HG02763 (cell line): Measurements from ENCODE around the gene CREB5.

ENCODE experiments used
- ATAC-seq: cut with Tn5 transposase; IDR thresholded peaks from one replicate; pipeline ENCODE4 v1.9.1; 2021; ENCODE audit warnings: mild to moderate bottlenecking, moderate library complexity; ENCODE audit not compliant: unreplicated experiment

Gene CREB5

DNA sequence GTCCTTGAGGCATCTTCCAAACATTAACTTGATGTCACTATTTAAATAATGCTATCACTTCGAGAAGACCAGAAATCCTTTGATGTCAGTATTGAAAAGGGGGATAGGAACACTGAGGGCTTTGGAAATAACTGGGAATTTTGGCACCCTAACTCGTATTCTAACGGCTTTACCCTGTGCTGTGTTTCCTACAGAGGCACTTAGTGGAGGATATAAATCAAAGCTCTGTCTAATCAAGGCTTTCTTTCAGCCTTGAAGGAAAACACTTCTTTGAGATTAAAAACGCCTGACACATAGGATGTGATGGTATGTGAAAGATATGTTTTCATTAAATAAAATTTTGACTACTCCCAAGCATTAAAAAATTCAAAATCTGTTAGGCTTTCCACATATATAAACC, 62.3 kb downstream of the CREB5 start:
- ATAC-seq, result no peak

DNA sequence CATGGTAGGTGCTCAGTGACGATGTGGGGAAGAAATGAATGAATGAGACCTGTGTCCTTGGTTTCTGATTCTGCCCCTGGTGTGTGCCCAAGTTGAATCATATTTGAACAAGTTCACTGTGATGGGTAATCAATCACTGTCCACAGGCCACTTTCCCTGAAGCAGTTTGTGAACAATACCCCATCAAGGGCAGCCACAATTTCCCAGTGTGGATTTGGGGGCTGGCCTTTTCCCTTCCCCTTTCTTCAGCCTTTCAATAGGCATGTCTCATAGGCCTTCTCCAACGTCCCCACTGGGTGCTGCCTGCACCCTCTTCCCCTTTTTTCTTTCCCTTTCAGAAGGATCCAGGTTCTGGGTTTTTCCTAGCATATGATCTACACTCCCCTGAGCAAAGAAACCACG, 64.7 kb downstream of the CREB5 start:
- ATAC-seq, result no peak

DNA sequence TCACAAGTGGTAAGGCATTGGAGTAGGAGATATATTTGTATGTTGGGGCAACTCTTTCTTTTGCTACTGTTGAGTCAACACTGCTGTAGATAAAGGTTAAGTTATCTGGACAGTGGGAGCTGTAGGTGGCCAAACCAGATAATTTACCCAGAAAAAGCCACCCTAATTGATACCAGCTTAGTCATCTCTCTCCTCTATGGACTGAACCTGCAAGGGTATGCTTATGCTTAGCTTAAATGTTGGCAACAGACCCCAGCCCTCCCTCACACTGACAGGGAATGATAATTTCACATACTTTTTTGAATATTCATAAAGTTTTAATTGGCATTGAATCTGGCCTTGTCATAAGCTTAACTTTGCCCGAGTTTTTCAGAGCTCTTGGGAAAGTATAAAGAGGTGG, 66.3 kb downstream of the CREB5 start:
- no peak for ATAC-seq

DNA sequence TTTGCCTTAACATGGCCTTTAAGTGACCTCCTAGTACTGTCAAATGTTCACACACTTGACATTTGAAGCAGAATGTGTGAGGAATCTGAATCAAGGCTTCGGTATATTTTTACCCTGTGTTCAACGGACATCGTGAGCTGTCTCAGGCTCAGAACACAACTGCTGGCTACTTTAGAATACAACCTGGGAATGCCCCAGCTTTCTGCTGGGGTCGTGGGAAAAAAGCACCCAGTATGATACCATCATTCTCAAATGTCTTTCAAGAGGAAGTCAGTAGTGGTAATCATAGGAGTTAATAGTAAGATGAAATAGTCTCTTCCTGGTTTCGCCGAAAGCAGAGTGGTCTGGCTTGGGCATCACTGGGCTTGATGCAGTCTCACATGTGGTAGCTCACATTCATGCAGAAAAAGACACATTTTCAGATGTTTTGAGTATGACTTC, 67.2 kb downstream of the CREB5 start:
- ATAC-seq, result peak; percentile 68

DNA sequence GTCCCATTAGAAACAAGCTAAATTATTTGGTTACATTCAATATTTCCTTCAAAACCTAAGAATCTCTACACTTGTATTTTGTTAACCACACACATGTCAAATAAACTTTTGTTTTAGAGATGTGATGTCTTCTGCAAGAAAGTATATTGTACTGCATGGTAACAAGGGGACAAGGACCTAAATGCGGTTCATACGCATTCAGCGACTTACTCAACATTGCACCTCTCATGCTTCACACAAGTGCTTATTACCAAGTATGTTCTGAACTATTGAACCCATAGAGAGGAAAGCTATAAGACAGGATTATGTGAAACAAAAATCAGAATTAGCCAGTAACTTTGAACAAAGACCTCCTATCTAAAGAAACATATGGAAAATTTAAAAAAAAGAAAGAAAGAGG, 68.3 kb downstream of the CREB5 start:
- no peak for ATAC-seq

DNA sequence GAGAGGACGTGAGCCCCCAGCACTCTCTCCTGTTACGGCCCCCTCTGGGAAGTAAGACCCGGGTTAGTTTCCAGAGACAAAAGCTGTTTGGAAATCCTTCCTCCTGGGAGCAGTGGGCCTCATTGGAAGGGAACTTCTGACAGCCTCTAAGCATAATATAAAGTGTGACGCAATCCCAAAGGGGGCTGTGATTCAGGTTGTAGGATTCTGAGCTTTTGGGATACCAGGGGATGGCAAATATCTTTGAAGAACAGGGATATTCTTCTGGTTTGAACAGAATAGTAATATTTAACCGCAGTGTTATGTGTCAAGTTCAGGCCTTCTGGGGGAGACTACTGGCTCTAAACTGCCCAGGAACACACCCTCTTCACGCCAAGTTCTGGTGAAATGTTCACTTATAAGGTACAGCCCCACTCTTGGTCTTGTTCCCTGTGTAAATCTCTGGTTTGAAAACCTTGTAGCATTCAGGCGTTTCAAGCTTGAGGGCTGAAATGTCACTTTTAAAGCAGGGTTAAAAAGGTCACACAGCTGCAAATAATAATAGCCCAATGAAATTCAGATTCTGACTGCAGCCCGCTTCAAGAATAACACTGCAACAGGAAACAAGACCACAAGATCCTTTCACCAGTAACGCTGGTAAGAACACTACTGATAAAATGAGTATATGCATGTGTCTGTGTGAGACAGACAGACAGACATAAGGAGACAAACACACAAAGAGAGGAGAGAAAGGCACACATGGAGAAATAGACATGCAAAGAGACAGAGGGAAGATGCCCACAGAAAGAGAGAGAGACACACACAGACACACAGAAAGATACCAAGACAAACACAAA, 69.0 kb downstream of the CREB5 start:
- ATAC-seq, result peak; percentile 48

DNA sequence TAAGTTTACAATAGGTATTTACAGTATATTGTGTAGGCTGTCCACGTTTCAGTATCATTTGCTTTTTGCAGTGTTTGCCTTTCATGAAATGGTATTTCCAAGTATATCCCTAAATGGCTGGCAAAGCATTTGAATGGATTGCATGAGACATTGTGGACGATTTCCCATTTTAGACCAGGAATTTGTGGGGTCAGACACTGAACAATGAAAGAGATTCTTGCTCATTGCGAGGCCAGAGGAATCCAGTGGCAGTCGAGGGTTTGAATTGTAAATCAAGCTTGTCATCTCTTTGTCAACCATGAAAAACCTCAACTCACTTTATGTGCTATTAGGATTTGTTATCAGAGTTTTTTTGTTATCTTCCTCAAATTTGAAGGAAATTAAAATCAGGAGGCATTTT, 70.8 kb downstream of the CREB5 start:
- no peak for ATAC-seq

DNA sequence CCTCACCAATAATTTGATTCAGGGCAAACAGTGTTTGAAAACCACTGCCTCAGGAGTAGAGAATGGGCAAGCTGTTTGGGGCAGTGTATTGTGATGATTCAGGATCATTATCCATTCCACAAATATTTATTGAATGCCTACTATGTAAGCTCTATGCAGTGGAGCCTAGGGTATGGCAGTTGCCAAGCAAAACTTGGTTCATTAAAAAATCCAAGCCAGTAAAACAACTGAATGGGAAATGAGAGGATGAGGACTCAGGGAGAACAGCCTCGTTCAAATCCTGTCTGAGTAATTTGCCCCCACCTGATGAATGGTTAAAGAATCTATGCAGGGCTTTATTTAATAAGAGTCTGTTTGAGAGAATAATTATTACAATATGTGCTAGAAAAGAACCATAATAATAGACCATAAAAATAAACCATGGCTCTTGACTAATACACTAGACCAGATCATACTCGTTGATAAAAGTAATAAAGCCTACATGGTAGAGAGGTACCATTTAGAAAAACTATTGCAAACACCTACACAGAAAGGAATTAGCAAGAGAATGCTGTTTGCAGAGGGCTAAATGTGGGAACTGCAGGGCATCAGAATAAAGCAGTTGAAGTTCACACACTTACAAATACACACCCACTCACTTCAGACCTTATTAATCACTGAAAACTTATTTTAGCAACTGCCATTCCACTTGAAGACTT, 71.7 kb downstream of the CREB5 start:
- ATAC-seq, result no peak

DNA sequence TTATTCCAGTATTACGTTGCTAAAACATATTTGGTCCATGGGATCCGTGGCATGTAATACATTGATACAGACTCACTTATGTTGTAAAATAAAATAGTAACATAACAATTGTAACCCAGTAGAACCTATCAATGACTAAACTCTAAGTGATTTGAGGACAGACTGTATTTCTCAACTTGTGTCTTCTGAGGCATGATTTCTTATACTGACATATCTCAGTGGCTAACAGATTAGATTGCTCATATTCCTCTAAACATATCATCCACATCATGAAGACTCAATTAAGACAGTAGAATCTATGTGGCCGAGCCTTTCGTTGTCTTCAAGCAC, 72.3 kb downstream of the CREB5 start:
- no peak for ATAC-seq

DNA sequence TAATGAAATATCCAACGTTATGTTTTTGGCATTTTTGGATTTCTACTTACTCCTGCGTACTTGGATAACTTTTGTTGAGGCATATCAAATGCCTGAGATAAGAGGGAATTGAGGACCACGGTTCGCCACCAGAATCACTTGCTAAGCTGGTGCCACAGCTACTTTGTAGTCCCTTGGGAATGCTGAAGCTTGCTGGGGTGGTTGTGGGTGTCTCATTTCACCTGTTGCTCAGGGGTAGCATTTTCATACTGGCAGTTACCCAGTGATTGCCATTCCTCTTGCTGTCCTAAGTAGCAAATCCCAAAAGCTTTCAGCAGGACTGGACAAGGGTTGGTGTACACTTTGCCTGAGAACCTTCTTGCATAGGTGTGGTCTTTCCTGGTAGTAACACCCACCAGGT, 75.2 kb downstream of the CREB5 start:
- no peak for ATAC-seq

DNA sequence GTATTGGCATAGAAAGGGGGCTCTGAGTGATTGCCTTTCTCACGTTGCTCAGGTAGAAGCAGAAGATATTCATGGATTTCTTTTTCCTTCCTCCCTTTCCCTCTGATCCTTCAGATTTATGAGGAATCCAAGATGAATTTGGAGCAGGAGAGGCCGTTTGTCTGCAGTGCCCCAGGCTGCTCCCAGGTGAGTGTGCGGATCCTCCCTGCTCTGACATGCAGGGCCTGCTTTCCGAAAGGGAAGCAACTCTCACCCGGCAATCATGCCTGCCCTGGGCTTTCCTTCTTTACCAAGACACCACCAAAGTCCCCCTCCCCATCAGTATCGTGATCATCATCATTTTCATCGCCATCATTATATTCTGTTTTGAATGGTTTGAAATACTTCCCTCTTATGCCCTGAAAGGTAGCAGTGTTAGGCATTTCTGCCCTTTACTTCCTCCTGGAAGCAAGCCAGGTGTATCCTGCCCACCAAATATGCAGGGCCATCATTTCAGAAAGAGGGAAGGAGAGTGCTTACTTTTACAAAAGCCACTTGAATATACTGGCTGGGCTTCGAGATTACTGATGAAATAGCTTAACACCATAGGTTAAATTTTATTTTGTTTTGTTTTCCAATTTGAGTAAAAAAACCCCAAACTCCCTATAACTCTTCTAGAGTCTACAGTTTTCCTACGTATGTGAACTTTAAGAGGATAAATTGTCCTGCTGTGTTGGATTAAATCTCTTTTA, 75.9 kb downstream of the CREB5 start:
- ATAC-seq, result no peak

DNA sequence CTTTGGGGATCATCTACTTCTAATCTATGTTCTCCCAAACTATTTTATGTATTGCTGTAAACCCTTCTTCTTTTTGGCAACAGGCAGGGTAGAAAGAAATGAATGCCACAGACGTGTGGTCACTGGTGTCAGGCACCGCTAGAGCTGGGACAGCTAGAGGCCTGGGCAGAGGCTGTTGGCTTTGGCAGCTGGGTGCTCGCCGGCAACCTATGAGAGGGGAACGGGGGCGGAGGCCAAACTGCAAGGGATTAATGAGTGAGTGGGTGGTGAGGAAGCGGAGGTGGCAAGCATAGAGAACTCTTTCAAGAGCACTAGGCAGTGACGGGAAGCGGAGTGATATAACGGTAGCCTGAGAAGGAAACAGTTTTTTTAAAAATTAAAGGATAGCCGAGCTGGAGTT, 78.5 kb downstream of the CREB5 start:
- no peak for ATAC-seq

DNA sequence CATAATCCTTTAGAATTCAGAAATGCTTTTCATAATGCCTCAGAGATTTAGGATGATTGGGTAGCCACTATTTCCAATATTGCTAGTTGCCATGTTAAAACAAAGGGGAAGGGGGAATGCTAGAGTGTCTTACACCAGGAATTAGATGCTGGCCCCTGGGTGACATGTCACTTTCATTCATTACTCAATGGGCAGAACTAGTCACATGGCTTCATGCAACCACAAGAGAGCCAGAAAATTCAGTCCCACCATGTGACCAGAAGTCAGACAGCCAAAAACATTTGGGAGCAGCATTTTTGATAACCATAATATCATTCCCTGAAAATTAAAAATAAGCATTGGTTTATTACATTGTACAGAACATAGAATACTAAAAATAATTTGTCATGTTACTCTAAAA, 81.2 kb downstream of the CREB5 start:
- no peak for ATAC-seq

DNA sequence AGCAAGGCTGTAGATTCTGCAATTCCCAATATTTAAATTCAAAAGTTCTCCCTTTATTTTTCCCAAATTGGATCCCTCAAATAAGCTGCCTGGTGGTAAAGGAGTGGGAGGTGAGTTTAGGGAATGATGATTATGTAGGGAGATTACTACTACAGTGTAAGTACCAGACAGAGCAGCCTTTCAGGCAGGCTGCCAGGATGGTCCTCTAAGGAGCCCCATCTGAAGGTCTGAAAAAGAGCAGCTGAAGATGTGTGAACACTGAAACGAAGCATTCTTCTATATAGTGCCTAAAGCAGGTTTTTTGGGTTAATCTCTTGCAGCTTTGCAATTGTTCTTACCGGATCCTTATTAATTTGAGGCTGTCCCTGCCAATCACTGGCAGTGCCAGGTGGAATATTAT, 84.7 kb downstream of the CREB5 start:
- ATAC-seq, result no peak

DNA sequence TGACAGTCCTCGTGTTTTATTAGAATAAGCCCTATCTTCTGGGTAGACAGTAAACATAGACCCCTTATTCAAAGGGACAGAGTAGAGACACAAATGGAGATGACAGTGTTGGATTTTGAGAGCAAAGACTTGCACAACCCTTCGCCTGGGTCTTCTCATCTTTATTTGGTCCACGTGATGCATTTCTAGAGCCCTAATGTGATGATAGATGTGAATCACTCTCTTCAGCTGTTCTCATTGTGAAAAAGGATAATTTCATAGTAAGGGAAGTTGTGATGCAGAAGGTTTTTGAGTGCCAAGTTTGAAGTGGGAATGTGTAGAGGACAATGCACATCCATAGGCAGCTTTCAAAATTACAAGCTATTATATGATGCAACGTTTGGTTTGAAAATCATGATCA, 86.3 kb downstream of the CREB5 start:
- no peak for ATAC-seq

DNA sequence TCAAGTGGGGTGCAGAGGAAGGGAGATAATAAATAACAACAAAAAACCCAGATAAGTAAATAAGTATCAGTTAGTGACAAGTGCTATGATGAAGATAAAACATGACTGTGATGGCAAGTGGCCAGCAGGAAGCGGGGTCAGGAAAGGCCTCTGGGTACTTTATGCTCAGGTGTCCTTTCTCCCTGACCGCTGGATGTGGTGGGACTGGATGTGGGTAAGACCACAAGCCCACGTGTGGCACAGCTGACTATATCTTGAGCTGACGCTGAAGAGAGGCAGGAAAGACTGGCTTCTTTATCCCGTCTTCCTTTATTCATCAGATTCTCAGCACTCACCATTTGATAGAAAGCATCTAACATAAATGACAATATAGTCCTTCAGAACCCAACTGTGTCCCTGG, 87.8 kb downstream of the CREB5 start:
- no peak for ATAC-seq

DNA sequence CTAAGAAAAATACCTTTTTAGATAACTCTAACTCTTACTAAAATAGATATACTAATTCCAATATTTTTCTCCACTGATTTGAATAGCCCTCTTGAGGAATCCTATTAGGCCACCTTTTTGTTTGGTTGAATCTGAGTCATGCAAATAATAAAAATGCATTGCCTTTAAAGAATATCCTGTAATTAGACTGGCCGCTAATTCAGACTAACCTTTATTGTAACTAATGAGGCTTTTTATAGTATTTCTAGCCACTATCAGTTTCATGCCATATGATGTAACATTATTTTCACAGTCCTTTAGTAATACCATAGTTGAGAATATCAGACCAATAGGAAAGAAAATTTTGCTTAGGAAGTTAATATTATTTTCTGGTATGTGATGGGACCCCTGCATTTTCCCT, 90.1 kb downstream of the CREB5 start:
- ATAC-seq, result no peak

DNA sequence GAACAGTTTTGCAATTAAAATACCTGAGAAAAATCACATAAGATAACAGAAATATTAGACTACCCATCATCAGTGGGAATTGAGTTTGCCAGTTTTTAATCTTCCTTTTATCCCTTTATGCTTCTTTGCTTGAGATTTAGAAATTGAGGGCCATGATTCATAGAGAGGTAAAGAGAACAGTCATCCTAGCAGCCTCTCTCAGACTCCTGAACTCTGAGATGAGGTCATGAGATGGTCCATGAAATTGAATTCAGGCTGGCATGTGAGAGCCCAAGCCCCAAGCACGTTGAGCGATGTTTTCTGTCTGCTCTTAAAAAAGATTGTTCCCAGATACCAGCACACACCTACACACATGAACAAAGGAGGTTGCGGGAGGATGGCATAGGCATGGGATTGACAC, 91.1 kb downstream of the CREB5 start:
- ATAC-seq, result no peak

DNA sequence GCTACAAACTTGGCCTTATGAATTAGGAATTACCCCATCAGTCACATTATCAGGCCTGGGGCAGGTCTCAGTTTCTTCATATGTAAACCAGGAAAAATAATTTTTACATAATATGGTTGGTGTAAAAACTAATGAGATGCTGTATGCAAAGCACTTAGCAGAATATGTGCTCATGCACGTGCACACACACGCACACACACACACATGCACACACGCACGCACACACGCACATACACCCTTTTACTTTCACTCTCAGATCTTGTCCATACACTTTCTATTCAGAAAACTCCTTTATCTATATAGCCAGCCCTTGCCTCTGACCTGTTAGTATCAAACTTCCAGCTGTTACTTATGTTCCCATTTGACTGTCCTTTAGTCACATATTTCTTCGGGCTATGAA, 92.7 kb downstream of the CREB5 start:
- no peak for ATAC-seq

DNA sequence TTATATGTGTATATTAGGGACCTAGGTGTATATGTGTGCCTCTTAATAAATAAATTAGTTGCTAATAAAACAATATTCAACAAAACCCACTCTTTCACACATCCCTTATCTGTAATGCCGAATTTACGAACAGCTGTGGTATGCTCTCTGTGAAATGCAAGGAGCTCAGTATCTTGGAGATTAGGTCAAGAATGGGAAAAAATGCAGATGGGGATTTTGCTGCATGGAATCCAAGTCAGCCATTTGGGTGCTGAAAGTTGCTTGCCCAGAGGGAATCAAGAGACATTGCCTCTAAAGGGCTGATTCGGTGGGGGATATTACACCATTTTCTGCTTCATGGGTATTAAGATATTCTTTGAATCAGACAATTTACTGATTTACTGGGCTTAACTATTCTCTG, 93.5 kb downstream of the CREB5 start:
- ATAC-seq, result no peak

DNA sequence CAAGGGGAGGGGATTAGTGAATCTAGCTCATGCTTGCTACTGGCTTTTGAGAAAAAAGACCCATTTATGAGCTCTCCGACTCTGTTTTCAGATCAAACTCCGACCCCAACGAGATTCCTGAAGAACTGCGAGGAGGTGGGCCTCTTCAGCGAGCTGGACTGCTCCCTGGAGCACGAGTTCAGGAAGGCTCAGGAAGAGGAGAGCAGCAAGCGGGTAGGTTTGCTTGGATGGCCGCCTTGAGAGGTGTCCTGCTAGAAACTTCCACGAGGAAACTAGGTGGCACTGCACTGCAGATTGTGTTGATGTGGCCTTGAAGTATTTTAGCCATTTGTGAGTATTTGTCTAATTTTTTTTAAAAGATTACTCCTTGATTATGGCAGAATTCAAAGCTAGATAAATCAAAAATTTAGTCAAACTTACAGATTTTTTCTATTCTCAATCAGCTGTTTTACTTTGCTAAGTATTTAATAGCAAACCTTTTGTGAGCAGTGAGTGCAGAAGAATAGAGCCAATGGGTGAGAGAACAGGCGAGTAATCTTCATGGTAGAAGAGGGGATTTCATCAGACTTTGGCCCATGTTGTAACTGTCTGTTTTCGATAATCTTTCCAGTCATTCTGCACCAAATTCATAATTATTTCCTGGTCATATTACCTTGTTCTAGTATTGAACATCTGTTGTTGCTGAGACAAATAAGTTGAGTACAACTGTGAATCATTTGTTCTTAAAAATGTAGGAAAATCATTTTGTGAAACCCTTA, 95.4 kb downstream of the CREB5 start:
- no peak for ATAC-seq
